Measurements from ENCODE around the gene DCC. TPM values are rescaled to one million over a fixed set of nuclear protein-coding genes. Genes with fewer than 3 reads are reported as not detected.

Gene DCC
- total RNA-seq, 2 donors from 2014 or later, result not detected

- peaks cover 11 to 13% of the 10 kb centered on the region in 2 donors for H3K9me3 Mint-ChIP-seq
- ATAC-seq (no peak), DNase-seq (ENCODE audit: low spot score in 2 of 2) (no peak)
- no peaks in the 10 kb centered on the region for H3K36me3 Mint-ChIP-seq
- H3K27ac Mint-ChIP-seq, result no peak overlapping the region
Measured at GRCh38 chr18:52979892-52980291, 639.9 kb downstream of the DCC start.

DNA sequence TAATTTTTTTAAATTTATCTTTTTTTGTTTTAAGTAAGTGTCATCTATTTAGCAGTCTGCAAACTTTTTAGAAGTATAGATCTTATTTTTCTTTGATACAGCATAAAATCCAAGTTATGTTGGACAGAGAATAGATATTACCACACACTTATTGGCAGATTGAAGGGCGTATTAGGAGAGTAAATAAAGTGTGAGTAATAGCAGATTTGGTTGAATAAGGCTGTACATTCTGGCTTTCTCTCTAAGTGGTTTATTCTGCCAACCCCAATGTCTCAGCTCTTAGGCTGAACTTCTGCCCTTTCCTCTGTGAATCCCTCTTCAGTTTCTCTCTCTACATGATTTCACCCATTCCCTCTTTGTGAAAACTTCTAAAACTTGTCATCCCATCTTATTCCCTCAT lies 651.2 kb downstream of the DCC start:
- no peak for DNase-seq (ENCODE audit: low spot score in 2 of 2)
- no peaks in the 10 kb centered on the region for H3K36me3 Mint-ChIP-seq
- no peak for ATAC-seq
- peaks cover 4 to 15% of the 10 kb centered on the region in 2 donors for H3K9me3 Mint-ChIP-seq
- H3K27ac Mint-ChIP-seq, result no peak overlapping the region

DNA sequence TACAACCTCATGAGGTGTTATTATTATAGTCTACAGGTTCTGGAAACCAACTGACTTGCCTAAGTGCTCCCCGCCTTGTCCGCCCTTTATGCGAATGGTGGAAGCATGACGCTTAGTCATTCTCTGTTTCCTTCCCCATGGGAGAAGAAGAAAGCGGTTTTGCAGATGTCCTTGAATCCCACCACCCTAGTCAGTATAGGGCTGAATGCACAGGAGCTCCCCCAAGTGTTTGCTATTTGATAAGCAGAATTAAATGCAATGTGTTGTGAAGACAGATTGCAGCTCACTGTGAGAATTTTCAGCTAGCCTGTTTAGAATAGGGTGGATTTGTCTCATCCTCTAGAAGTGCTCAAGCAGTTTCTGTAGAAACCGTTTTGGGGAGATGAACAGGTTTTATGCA lies 652.0 kb downstream of the DCC start:
- H3K9me3 Mint-ChIP-seq, result peaks cover 4 to 18% of the 10 kb centered on the region in 2 donors
- no peaks in the 10 kb centered on the region for H3K36me3 Mint-ChIP-seq
- no peak overlapping the region for H3K27ac Mint-ChIP-seq
- ATAC-seq (no peak), DNase-seq (ENCODE audit: low spot score in 2 of 2) (no peak)

DNA sequence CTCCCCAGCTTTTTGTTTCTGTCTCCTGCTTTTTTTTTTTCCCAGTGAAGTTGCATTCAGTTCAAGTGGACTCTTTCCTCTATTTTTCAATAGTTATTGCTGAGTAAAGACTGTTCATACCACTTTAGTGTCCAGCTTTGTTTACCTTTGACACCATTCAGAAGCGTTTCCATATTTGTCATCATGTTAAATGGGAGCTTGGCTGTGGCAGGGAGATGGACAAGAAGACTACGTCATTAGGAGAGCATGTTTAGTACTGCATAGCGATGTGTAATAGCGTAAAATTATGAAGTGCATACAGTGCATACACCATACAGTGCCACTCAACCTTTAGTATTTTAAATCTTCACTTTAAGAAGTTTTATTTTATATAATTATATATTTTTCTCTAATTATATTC lies 655.9 kb downstream of the DCC start:
- H3K9me3 Mint-ChIP-seq, result peaks cover 7 to 18% of the 10 kb centered on the region in 2 donors
- H3K36me3 Mint-ChIP-seq, result no peaks in the 10 kb centered on the region
- DNase-seq (ENCODE audit: low spot score in 2 of 2) (no peak), ATAC-seq (no peak)
- no peak overlapping the region for H3K27ac Mint-ChIP-seq

DNA sequence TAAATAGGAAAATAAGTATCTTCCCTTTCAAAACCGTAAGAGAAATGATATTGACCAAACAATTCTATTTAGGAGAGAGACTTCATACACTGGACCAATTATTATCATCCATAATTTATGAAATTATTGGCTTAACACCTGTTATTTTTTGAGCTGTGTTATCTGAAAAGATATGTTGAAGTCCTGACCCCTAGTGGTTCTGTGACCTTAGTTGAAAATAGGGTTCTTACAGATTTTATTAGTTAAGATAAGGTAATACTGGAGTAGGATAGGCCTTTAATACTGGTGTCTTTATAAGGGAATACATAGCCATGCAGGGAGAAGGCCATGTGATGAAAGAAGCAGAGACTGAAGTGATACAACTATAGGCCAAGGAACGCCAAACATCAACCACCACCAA lies 659.6 kb downstream of the DCC start:
- H3K9me3 Mint-ChIP-seq, result peaks cover 7% of the 10 kb centered on the region in 2 donors
- no peak for ATAC-seq
- no peak for DNase-seq (ENCODE audit: low spot score in 2 of 2)
- H3K27ac Mint-ChIP-seq, result no peak overlapping the region
- H3K36me3 Mint-ChIP-seq, result no peaks in the 10 kb centered on the region

DNA sequence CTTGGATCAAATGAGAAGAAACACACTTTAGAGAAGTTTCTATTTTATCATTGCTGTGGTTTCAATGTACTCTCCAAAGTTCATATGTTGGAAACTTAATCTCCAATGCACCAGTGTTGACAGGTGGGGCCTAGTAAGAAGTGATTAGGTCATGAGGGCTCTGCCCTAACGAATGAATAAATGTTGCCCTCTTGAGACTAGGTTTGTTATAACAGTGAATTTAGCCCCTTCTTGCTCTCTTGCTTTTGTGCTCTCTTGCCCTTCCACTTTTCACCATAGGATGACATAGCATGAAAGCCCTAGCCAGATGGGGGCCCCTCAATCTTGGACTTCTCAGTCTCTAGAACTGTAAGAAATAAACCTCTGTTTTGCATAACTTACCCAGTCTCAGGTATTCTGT lies 664.8 kb downstream of the DCC start:
- peaks cover 7 to 11% of the 10 kb centered on the region in 2 donors for H3K9me3 Mint-ChIP-seq

GRCh38 chr18:53018791-53019190 lies 678.8 kb downstream of the DCC start:
- ATAC-seq (no peak), DNase-seq (ENCODE audit: low spot score in 2 of 2) (no peak)
- H3K36me3 Mint-ChIP-seq, result no peaks in the 10 kb centered on the region
- H3K27ac Mint-ChIP-seq, result no peak overlapping the region
- peaks cover 0 to 4% of the 10 kb centered on the region in 2 donors for H3K9me3 Mint-ChIP-seq

More for the DNA sequence above, 664.8 kb downstream of the DCC start:
- Mint-ChIP-seq H3K36me3 (no peaks in the 10 kb centered on the region), H3K27ac (no peak overlapping the region)
- ATAC-seq (no peak), DNase-seq (ENCODE audit: low spot score in 2 of 2) (no peak)

DNA sequence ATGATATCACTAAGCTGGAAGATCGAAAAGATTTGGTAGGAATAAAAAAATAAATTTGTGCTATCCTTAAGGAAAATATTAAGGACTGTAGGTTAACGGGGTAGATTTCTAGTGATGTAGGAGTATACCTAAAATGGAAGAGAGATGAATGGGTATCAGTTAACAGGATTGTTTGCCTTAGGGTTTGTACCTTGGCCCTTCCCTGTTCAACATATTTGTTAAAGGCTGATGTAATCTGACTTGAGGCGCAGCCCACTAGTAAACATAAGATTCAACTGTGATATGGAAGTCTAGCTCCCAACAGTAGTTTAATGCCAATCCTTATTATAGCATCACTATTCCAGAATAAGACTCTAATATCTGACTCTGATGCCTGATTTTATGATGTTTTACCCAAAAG lies 685.2 kb downstream of the DCC start:
- no peak for ATAC-seq
- H3K36me3 Mint-ChIP-seq, result no peaks in the 10 kb centered on the region
- no peak for DNase-seq (ENCODE audit: low spot score in 2 of 2)

GRCh38 chr18:53028565-53028964 lies 688.6 kb downstream of the DCC start:
- DNase-seq (ENCODE audit: low spot score in 2 of 2), result no peak
- H3K27ac Mint-ChIP-seq, result no peak overlapping the region
- no peak for ATAC-seq
- peaks cover 4 to 8% of the 10 kb centered on the region in 2 donors for H3K9me3 Mint-ChIP-seq
- H3K36me3 Mint-ChIP-seq, result no peaks in the 10 kb centered on the region

More for the DNA sequence above, 685.2 kb downstream of the DCC start:
- Mint-ChIP-seq H3K9me3 (peaks cover 4 to 8% of the 10 kb centered on the region in 2 donors), H3K27ac (no peak overlapping the region)

GRCh38 chr18:53033128-53033527 lies 693.1 kb downstream of the DCC start:
- Mint-ChIP-seq H3K9me3 (peaks cover 4 to 5% of the 10 kb centered on the region in 2 donors), H3K36me3 (no peaks in the 10 kb centered on the region), H3K27ac (no peak overlapping the region)
- ATAC-seq, result no peak
- DNase-seq (ENCODE audit: low spot score in 2 of 2), result no peak

DNA sequence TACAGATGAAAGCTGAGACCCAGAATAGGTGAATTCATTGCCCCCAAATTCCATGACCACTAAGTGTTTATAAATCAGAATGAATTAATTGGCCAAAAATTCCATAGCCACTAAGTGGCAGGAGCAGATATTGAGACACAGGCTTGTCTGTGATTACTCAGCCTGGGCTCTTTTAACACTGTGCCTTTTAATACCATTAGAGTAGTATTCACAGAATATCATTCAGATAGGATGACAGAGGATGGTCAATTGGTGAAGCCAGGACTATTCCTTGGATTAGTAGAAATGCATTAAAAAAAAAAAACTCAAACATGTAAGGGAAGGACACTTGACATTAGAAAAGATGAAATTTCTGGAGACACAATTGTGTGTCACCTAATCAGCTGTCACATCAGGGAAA lies 698.6 kb downstream of the DCC start:
- Mint-ChIP-seq H3K27ac (no peak overlapping the region), H3K36me3 (no peaks in the 10 kb centered on the region), H3K9me3 (peaks cover 4 to 9% of the 10 kb centered on the region in 2 donors)
- DNase-seq (ENCODE audit: low spot score in 2 of 2) (no peak), ATAC-seq (no peak)

GRCh38 chr18:53040286-53040685 lies 700.3 kb downstream of the DCC start:
- ATAC-seq (no peak), DNase-seq (ENCODE audit: low spot score in 2 of 2) (no peak)
- no peak overlapping the region for H3K27ac Mint-ChIP-seq
- no peaks in the 10 kb centered on the region for H3K36me3 Mint-ChIP-seq
- peaks cover 4 to 9% of the 10 kb centered on the region in 2 donors for H3K9me3 Mint-ChIP-seq

DNA sequence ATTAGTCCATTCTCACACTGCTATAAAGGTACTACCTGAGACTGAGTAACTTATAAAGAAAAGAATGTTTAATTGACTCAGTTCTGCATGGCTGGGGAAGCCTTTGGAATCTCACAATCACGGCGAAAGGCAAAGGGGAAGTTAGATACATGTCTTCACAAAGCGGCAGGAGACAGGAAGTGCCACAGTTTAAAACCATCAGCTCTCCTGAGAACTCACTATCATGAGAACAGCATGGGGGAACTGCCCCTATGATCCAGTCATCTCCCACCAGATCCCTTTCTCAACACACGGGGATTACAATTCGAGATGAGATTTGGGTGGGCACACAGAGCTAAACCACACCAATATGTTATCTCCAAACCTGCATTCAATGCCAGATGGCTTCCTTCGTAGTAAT lies 716.1 kb downstream of the DCC start:
- no peak for ATAC-seq
- H3K27ac Mint-ChIP-seq, result no peak overlapping the region
- no peaks in the 10 kb centered on the region for H3K36me3 Mint-ChIP-seq
- H3K9me3 Mint-ChIP-seq, result peaks cover 10 to 12% of the 10 kb centered on the region in 2 donors
- DNase-seq (ENCODE audit: low spot score in 2 of 2), result no peak

- no peak for ATAC-seq
- H3K36me3 Mint-ChIP-seq, result peaks cover 0 to 8% of the 10 kb centered on the region in 2 donors
- no peak overlapping the region for H3K27ac Mint-ChIP-seq
- H3K9me3 Mint-ChIP-seq, result peaks cover 15 to 18% of the 10 kb centered on the region in 2 donors
- no peak for DNase-seq (ENCODE audit: low spot score in 2 of 2)
Measured at GRCh38 chr18:53070788-53071187, 730.8 kb downstream of the DCC start.

DNA sequence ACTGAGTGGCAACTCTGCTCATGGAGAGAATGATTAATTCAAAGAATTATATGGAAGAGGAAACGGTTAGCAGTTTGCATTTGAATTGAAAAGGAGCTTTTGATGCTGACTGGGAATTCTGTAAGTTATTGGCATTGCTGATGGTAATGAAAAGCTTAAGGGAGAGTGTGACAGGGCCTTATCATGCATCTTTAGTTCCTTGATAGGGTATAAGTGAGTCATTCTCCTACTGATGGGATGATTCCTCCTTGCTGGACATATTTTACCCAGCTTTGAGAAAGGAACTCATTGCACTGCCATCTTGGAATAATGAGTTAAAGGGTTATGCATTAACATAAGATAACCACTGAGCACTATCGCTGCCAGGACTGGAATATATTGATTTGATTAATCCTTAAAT lies 740.7 kb downstream of the DCC start:
- DNase-seq (ENCODE audit: low spot score in 2 of 2) (no peak), ATAC-seq (no peak)
- H3K9me3 Mint-ChIP-seq, result peaks cover 5 to 17% of the 10 kb centered on the region in 2 donors

DNA sequence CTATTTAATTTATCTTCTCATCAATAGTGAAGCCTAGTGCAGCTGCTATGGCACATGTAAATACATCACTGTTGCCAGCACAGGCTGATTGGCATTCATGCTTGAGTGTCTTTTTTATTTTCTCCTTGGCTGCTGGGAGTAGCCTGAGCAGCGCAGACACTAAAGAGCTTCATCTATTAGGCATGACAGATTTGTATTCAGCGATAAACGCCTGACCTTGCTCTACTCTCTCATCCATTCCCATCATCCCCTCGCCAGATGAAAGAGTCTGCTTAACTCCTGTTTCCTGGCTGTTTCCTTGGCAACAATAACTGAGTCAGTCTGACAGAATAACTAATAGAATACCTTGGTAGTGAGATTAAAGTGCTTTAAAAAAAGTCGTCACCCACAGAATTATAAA lies 753.6 kb downstream of the DCC start:
- DNase-seq (ENCODE audit: low spot score in 2 of 2), result no peak
- Mint-ChIP-seq H3K27ac (no peak overlapping the region), H3K9me3 (peaks cover 5 to 7% of the 10 kb centered on the region in 2 donors), H3K36me3 (peaks cover 0 to 4% of the 10 kb centered on the region in 2 donors)
- ATAC-seq, result no peak

More for the DNA sequence above, 740.7 kb downstream of the DCC start:
- Mint-ChIP-seq H3K36me3 (no peaks in the 10 kb centered on the region), H3K27ac (no peak overlapping the region)

DNA sequence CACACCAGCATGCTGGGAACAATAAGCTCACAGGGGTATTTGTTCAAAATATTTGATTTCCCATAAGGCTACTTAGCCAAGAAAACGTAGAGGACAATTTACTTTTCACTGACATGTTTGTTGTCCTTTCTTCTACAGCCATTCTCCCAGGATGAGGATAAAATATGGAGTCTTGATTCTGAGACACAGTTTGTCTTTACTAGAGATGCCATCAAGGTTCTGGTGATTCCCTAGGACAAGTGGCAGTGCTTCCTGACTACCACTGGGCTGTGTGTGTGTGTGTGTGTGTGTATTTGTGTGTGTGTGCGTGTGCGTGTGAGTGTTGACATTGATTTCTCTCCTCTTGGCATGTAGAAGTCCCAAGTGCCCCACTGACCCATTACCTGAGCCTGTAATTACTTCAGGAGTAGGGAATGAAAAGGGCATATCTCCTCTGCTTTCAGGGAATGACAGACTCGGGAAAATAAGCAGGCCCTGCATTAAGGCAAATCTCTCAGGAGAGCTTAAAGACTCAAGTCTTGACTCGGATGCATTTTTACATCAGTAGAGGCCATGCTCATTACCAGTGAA lies 761.6 kb downstream of the DCC start:
- ATAC-seq (no peak), DNase-seq (ENCODE audit: low spot score in 2 of 2) (no peak)
- H3K9me3 Mint-ChIP-seq, result peaks cover 8 to 17% of the 10 kb centered on the region in 2 donors
- H3K36me3 Mint-ChIP-seq, result peaks cover 0 to 4% of the 10 kb centered on the region in 2 donors
- no peak overlapping the region for H3K27ac Mint-ChIP-seq

DNA sequence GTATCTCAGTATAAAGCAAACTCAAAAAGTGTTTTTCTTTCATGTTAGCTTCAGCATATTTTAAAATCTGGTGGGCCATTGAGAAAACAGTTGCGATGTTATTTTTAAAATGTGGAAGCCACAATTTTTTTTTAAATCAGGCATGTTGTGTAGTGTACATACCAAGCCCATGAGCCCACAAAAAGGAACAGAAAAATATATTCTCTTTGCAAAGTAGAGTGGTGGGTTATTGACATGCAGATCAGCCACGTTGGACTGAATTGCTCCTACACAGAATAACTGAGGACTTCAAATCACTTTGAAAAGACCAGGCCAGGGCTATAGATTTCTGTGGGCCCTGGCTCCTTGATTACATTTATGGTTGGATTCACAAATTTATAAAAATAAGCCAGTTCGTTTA lies 774.4 kb downstream of the DCC start:
- ATAC-seq (no peak), DNase-seq (ENCODE audit: low spot score in 2 of 2) (no peak)
- Mint-ChIP-seq H3K9me3 (peaks cover 3 to 10% of the 10 kb centered on the region in 2 donors), H3K27ac (no peak overlapping the region), H3K36me3 (no peaks in the 10 kb centered on the region)

Data from activated naive CD4-positive, alpha-beta T cell treated with anti-CD3 and anti-CD28 coated beads, Interleukin-2, amount 50 U/mL, for 72 hours (primary cell).